CD4-positive, alpha-beta T cell treated with Interleukin-21 for 1 hour (primary cell): ENCODE measurements around the gene RNU6-1.

Source experiments
- DNase-seq: peaks from one replicate; pipeline ENCODE4 v3.0.0-alpha.2; 2020

RNU6-1 gene

GRCh38 chr15:67819636-67820035, 20.2 kb downstream of the RNU6-1 start:
- no peak for DNase-seq

GRCh38 chr15:67818464-67818863, 21.4 kb downstream of the RNU6-1 start:
- no peak for DNase-seq

GRCh38 chr15:67816668-67817067, 23.2 kb downstream of the RNU6-1 start:
- DNase-seq: no peak

- no peak for DNase-seq
Measured at GRCh38 chr15:67815036-67815592, 24.7 kb downstream of the RNU6-1 start.

GRCh38 chr15:67813104-67813634, 26.7 kb downstream of the RNU6-1 start:
- no peak for DNase-seq

- DNase-seq: no peak
Measured at GRCh38 chr15:67812241-67812644, 27.6 kb downstream of the RNU6-1 start.

GRCh38 chr15:67809866-67810265, 30.0 kb downstream of the RNU6-1 start:
- DNase-seq: no peak

- no peak for DNase-seq
Measured at GRCh38 chr15:67809441-67809840, 30.4 kb downstream of the RNU6-1 start.

- no peak for DNase-seq
Measured at GRCh38 chr15:67808821-67809220, 31.0 kb downstream of the RNU6-1 start.

- no peak for DNase-seq
Measured at GRCh38 chr15:67807836-67808235, 32.0 kb downstream of the RNU6-1 start.

- DNase-seq: no peak
Measured at GRCh38 chr15:67807141-67807540, 32.7 kb downstream of the RNU6-1 start.

- no peak for DNase-seq
Measured at GRCh38 chr15:67806536-67806935, 33.3 kb downstream of the RNU6-1 start.

- no peak for DNase-seq
Measured at GRCh38 chr15:67805666-67806516, 34.0 kb downstream of the RNU6-1 start.

- no peak for DNase-seq
Measured at GRCh38 chr15:67805008-67805665, 34.7 kb downstream of the RNU6-1 start.

- no peak for DNase-seq
Measured at GRCh38 chr15:67803996-67804843, 35.6 kb downstream of the RNU6-1 start.

- DNase-seq: no peak
Measured at GRCh38 chr15:67803299-67803698, 36.5 kb downstream of the RNU6-1 start.

- DNase-seq: no peak
Measured at GRCh38 chr15:67801926-67802914, 37.6 kb downstream of the RNU6-1 start.

- DNase-seq: no peak
Measured at GRCh38 chr15:67801142-67801541, 38.7 kb downstream of the RNU6-1 start.

GRCh38 chr15:67799801-67800205, 40.0 kb downstream of the RNU6-1 start:
- DNase-seq: no peak

- no peak for DNase-seq
Measured at GRCh38 chr15:67796196-67797127, 43.4 kb downstream of the RNU6-1 start.
